HG03432 (cell line): ENCODE measurements around the gene VPREB3.

ENCODE experiments used
- ATAC-seq: cut with Tn5 transposase; IDR thresholded peaks from one replicate; pipeline ENCODE4 v1.9.1; 2021; ENCODE audit warnings: mild to moderate bottlenecking, moderate library complexity; ENCODE audit not compliant: unreplicated experiment

Gene VPREB3

GRCh38 chr22:23754220-23754919, at the start of gene VPREB3:
TSS of gene VPREB3 (minus strand) at chr22:23754425. CDS start at chr22:23754363, 62 bp downstream.
- ATAC-seq = no peak

- no peak for ATAC-seq
Measured at GRCh38 chr22:23803001-23803819, 49.0 kb upstream of the VPREB3 start.

GRCh38 chr22:23801886-23802377, 47.7 kb upstream of the VPREB3 start:
- no peak for ATAC-seq

- peak; percentile 5 for ATAC-seq
Measured at GRCh38 chr22:23801238-23801821, 47.1 kb upstream of the VPREB3 start.

- ATAC-seq = peak; percentile 58
Measured at GRCh38 chr22:23800297-23801237, 46.3 kb upstream of the VPREB3 start.

- no peak for ATAC-seq
Measured at GRCh38 chr22:23796461-23796860, 42.2 kb upstream of the VPREB3 start.

- no peak for ATAC-seq
Measured at GRCh38 chr22:23793326-23793725, 39.1 kb upstream of the VPREB3 start.

GRCh38 chr22:23791738-23792645, 37.8 kb upstream of the VPREB3 start:
- no peak for ATAC-seq

- ATAC-seq = no peak
Measured at GRCh38 chr22:23790819-23791737, 36.9 kb upstream of the VPREB3 start.

GRCh38 chr22:23789638-23790037, 35.4 kb upstream of the VPREB3 start:
- no peak for ATAC-seq

- no peak for ATAC-seq
Measured at GRCh38 chr22:23789121-23789520, 34.9 kb upstream of the VPREB3 start.

- no peak for ATAC-seq
Measured at GRCh38 chr22:23787910-23788309, 33.7 kb upstream of the VPREB3 start.

- ATAC-seq = peak; percentile 18
Measured at GRCh38 chr22:23787600-23787896, 33.3 kb upstream of the VPREB3 start.

GRCh38 chr22:23786752-23787599, 32.8 kb upstream of the VPREB3 start, which contains the start of gene SMARCB1:
TSS of gene SMARCB1 (plus strand) at chr22:23786966. CDS start at chr22:23787170, 204 bp downstream.
- peak; percentile 76 for ATAC-seq

- ATAC-seq = no peak
Measured at GRCh38 chr22:23786261-23786710, 32.1 kb upstream of the VPREB3 start.

GRCh38 chr22:23784215-23784732, 30.0 kb upstream of the VPREB3 start:
- ATAC-seq = no peak
